Mammary epithelial cell (primary cell): ENCODE results near the gene SUB1.

Experiments
- CTCF ChIP-seq, 2 donors: IDR thresholded peaks in 1 of 2; conservative IDR thresholded peaks in 1 of 2; 2 replicates each; pipeline ENCODE4 v1.5.1; 2011 to 2012; ENCODE audit warnings: inconsistent platforms in 2 of 2, low read length in 2 of 2, mild to moderate bottlenecking in 2 of 2, control low read depth in 1 of 2, low read depth in 1 of 2; ENCODE audit not compliant: insufficient read depth in 1 of 2; ENCODE audit errors: extremely low read depth in 1 of 2
- EZH2 ChIP-seq: IDR thresholded peaks from 2 replicates; pipeline ENCODE4 v1.6.1; 2012; ENCODE audit warnings: low read length, inconsistent platforms, borderline replicate concordance

- TF ChIP-seq CTCF (conservative IDR thresholded peaks at IDR 0.05 in 1 of 2, IDR thresholded peaks at IDR 0.05 in 1 of 2; ENCODE audit: extremely low read depth in 1 of 2, insufficient read depth in 1 of 2, low read depth in 1 of 2, low read length in 2 of 2) (no peak), EZH2 (no peak)
Observed at GRCh38 chr5:32598260-32598937, 13.0 kb downstream of the SUB1 start.
